H9 (cell line): Measurements from ENCODE around the gene IQSEC1. TPM values are rescaled to one million over a fixed set of nuclear protein-coding genes. Genes with fewer than 3 reads are reported as not detected.

ENCODE experiments used
- DNase-seq: peaks from one replicate; pipeline ENCODE4 v3.0.0-alpha.2; 2017
- H2AFZ ChIP-seq: one replicate; pipeline ENCODE4 v1.6.1; 2013; ENCODE audit warnings: mild to moderate bottlenecking, low read length, control low read depth, moderate library complexity
- H2AK5ac ChIP-seq: 2 replicates; pipeline ENCODE4 v1.6.1; 2013; ENCODE audit warnings: low read length, control low read depth, mixed read lengths; ENCODE audit not compliant: insufficient read length
- H2BK120ac ChIP-seq: one replicate; pipeline ENCODE4 v1.6.1; 2013; ENCODE audit warnings: low read depth, mild to moderate bottlenecking, low read length, control low read depth, inconsistent platforms; ENCODE audit not compliant: poor library complexity, severe bottlenecking
- H2BK12ac ChIP-seq: 2 replicates; pipeline ENCODE4 v1.6.1; 2013; ENCODE audit warnings: low read length, control low read depth, mixed read lengths, low read depth; ENCODE audit not compliant: insufficient read length
- H2BK15ac ChIP-seq: 2 replicates; pipeline ENCODE4 v1.6.1; 2013; ENCODE audit warnings: low read depth, low read length, control low read depth
- H2BK20ac ChIP-seq: one replicate; pipeline ENCODE4 v1.6.1; 2013; ENCODE audit warnings: low read depth, mild to moderate bottlenecking, low read length, control low read depth, inconsistent platforms; ENCODE audit not compliant: poor library complexity, severe bottlenecking
- H2BK5ac ChIP-seq: 2 replicates; pipeline ENCODE4 v1.6.1; 2013; ENCODE audit warnings: low read length, control low read depth, mixed read lengths; ENCODE audit not compliant: insufficient read length
- H3K14ac ChIP-seq: 2 replicates; pipeline ENCODE4 v1.6.1; 2013; ENCODE audit warnings: low read length, control low read depth; ENCODE audit not compliant: insufficient read depth
- H3K18ac ChIP-seq: 2 replicates; pipeline ENCODE4 v1.6.1; 2013; ENCODE audit warnings: low read depth, mild to moderate bottlenecking, mixed read lengths, low read length, control low read depth; ENCODE audit not compliant: insufficient read length
- H3K23ac ChIP-seq: 2 replicates; pipeline ENCODE4 v1.6.1; 2013; ENCODE audit warnings: low read length, control low read depth, mixed read lengths, low read depth; ENCODE audit not compliant: insufficient read length
- H3K23me2 ChIP-seq: 2 replicates; pipeline ENCODE4 v1.6.1; 2013; ENCODE audit warnings: low read depth, mild to moderate bottlenecking, mixed read lengths, low read length, control low read depth; ENCODE audit not compliant: insufficient read length, poor library complexity, severe bottlenecking
- H3K27ac ChIP-seq: 2 replicates; pipeline ENCODE4 v1.5.1; 2013; ENCODE audit warnings: low read length, control low read depth, mixed read lengths, low read depth; ENCODE audit not compliant: insufficient read length
- H3K27me3 ChIP-seq: 2 replicates; pipeline ENCODE4 v1.6.1; 2013; ENCODE audit warnings: low read length, control low read depth, inconsistent platforms; ENCODE audit not compliant: insufficient read depth
- H3K4ac ChIP-seq: 2 replicates; pipeline ENCODE4 v1.6.1; 2013; ENCODE audit warnings: low read depth, mild to moderate bottlenecking, control low read depth, inconsistent platforms, low read length, moderate library complexity
- H3K4me1 ChIP-seq: 2 replicates; pipeline ENCODE4 v1.6.1; 2013; ENCODE audit warnings: low read length, control low read depth, inconsistent platforms; ENCODE audit not compliant: insufficient read depth
- H3K4me2 ChIP-seq: 2 replicates; pipeline ENCODE4 v1.6.1; 2013; ENCODE audit warnings: low read length, control low read depth, mixed read lengths; ENCODE audit not compliant: insufficient read length, insufficient read depth
- H3K56ac ChIP-seq: 2 replicates; pipeline ENCODE4 v1.6.1; 2013; ENCODE audit warnings: low read depth, mild to moderate bottlenecking, mixed read lengths, low read length, control low read depth; ENCODE audit not compliant: insufficient read length
- H3K79me1 ChIP-seq: 2 replicates; pipeline ENCODE4 v1.6.1; 2013; ENCODE audit warnings: low read depth, mild to moderate bottlenecking, moderate library complexity, low read length, control low read depth, inconsistent platforms; ENCODE audit not compliant: insufficient read depth, poor library complexity, severe bottlenecking
- H3K79me2 ChIP-seq: 2 replicates; pipeline ENCODE4 v1.6.1; 2013; ENCODE audit warnings: low read length, control low read depth, inconsistent platforms; ENCODE audit not compliant: insufficient read depth
- H3K9ac ChIP-seq: 2 replicates; pipeline ENCODE4 v1.6.1; 2013; ENCODE audit warnings: low read length, control low read depth, mixed read lengths; ENCODE audit not compliant: insufficient read length; ENCODE audit errors: extremely low read depth
- H3K9me3 ChIP-seq: one replicate; pipeline ENCODE4 v1.6.1; 2013; ENCODE audit warnings: low read depth, low read length, inconsistent platforms; ENCODE audit not compliant: control insufficient read depth
- H3T11ph ChIP-seq: one replicate; pipeline ENCODE4 v1.6.1; 2013; ENCODE audit warnings: mild to moderate bottlenecking, low read length, control low read depth, inconsistent platforms
- H4K20me1 ChIP-seq: one replicate; pipeline ENCODE4 v1.6.1; 2013; ENCODE audit not compliant: control insufficient read depth, insufficient read length, insufficient read depth
- H4K5ac ChIP-seq: 2 replicates; pipeline ENCODE4 v1.6.1; 2013; ENCODE audit warnings: low read depth, mild to moderate bottlenecking, mixed read lengths, low read length, control low read depth; ENCODE audit not compliant: insufficient read length
- H4K8ac ChIP-seq: replicated peaks from 2 replicates; pipeline ENCODE4 v1.6.1; 2013; ENCODE audit warnings: low read length, control low read depth, mixed read lengths, low read depth; ENCODE audit not compliant: insufficient read length
- H4K91ac ChIP-seq: 2 replicates; pipeline ENCODE4 v1.6.1; 2013; ENCODE audit warnings: low read depth, mild to moderate bottlenecking, moderate library complexity, mixed read lengths, low read length, control low read depth; ENCODE audit not compliant: insufficient read length
- H3K27ac Mint-ChIP-seq, 3 experiments: 2 replicates in 2 of 3; 3 replicates in 1 of 3; pipeline ENCODE4 v1.8.0; 2020 to 2021; ENCODE audit warnings: mixed read lengths in 3 of 3, mild to moderate bottlenecking in 1 of 3, moderate library complexity in 1 of 3
- H3K27me3 Mint-ChIP-seq: 2 replicates; pipeline ENCODE4 v1.8.0; 2021; ENCODE audit warnings: low read depth, mild to moderate bottlenecking, moderate library complexity, mixed read lengths
- H3K36me3 Mint-ChIP-seq, 3 experiments: 2 replicates in 2 of 3; 3 replicates in 1 of 3; pipeline ENCODE4 v1.8.0; 2020 to 2021; ENCODE audit warnings: low read depth in 3 of 3, mixed read lengths in 3 of 3; ENCODE audit not compliant: insufficient read depth in 1 of 3
- H3K4me1 Mint-ChIP-seq, 2 experiments: 2 replicates each; pipeline ENCODE4 v1.8.0; 2020; ENCODE audit warnings: mixed read lengths in 2 of 2
- H3K4me3 Mint-ChIP-seq, 2 experiments: 2 replicates in 1 of 2; 3 replicates in 1 of 2; pipeline ENCODE4 v1.8.0; 2020 to 2021; ENCODE audit warnings: mild to moderate bottlenecking in 2 of 2, mixed read lengths in 2 of 2, moderate library complexity in 1 of 2
- H3K9me3 Mint-ChIP-seq, 2 experiments: 2 replicates in 1 of 2; 3 replicates in 1 of 2; pipeline ENCODE4 v1.8.0; 2020; ENCODE audit warnings: mild to moderate bottlenecking in 2 of 2, mixed read lengths in 2 of 2, moderate library complexity in 1 of 2
- CTCF ChIP-seq: fragments of 200-600 bp; sonication (generic); conservative IDR thresholded peaks from 3 replicates; pipeline ENCODE4 v1.8.0; 2021; ENCODE audit warnings: antibody characterized with exemption, mild to moderate bottlenecking
- WGBS: extraction: QIAGEN DNeasy Blood & Tissue Kit; methylation state at CpG from one replicate; pipeline ENCODE4 v1.1.7; 2013; ENCODE audit warnings: missing lambda C conversion rate, low lambda C conversion rate, mixed read lengths; ENCODE audit not compliant: insufficient read length; ENCODE audit errors: extremely low coverage; 5-methylcytosine and 5-hydroxymethylcytosine counted together
- total RNA-seq: library from RNA; stranded (reverse); gene quantifications from 2 replicates; pipeline ENCODE4 v1.2.1, GENCODE V29; 2021

The IQSEC1 gene
- total RNA-seq, 1 experiment from 2014 or later: 19.1 TPM

DNA sequence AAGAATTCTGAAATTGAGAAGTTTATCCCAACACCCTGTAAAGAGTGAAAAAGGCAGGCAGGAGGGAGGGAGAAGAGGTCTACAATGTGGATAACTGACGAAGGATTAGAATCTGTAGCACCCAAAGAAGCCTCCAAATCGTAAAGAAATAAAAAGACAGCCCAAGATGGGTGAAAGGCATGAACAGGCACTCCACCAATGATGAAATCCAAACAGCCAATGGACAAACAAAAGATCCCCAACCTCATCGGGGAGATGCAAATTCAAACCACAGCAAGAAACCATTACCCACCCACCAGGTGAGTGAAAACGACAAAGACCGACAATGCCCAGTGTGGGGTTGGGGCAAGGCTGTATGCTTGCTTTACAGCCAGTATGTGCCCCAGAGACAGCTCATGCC, 85.6 kb downstream of the IQSEC1 start:
- H4K20me1 ChIP-seq: no peaks in the 10 kb centered on the region
- H3K4me3 Mint-ChIP-seq: no peak overlapping the region
- peaks cover 4 to 8% (median 4%) of the 10 kb centered on the region in 3 experiments; a peak in 6 of 7 replicates for H3K36me3 Mint-ChIP-seq

More for the DNA sequence above, 85.6 kb downstream of the IQSEC1 start:
- Histone ChIP-seq H2BK5ac (no peak overlapping the region), H2BK20ac (no peak overlapping the region), H4K8ac (no peak overlapping the region), H3K27ac (no peak overlapping the region), H2BK15ac (no peak overlapping the region), H4K91ac (no peak overlapping the region), H3K4me2 (no peak overlapping the region), H2AFZ (no peak overlapping the region), H3K4me1 (no peaks in the 10 kb centered on the region), H2BK12ac (no peak overlapping the region), H3K56ac (no peak overlapping the region), H4K5ac (no peak overlapping the region), H3K9ac (no peak overlapping the region), H3K9me3 (no peaks in the 10 kb centered on the region), H3K23me2 (no peaks in the 10 kb centered on the region), H3K27me3 (no peaks in the 10 kb centered on the region; the same call in 1 of the 2 replicates), H3K4ac (no peak overlapping the region), H3K14ac (no peak overlapping the region), H3K79me1 (no peaks in the 10 kb centered on the region), H3K23ac (no peak overlapping the region), H3K79me2 (no peaks in the 10 kb centered on the region), H3K18ac (no peak overlapping the region), H3T11ph (no peak overlapping the region), H2AK5ac (no peak overlapping the region), H2BK120ac (no peak overlapping the region)
- H3K27ac Mint-ChIP-seq: no peak overlapping the region
- no peak for TF ChIP-seq CTCF
- no peak for DNase-seq
- peaks cover 21 to 28% of the 10 kb centered on the region in 2 experiments for H3K4me1 Mint-ChIP-seq
- peaks cover 32% of the 10 kb centered on the region for H3K27me3 Mint-ChIP-seq
- WGBS: no CpG with 5 or more reads among the region's 5 CpGs
- peaks cover 6 to 8% of the 10 kb centered on the region in 2 experiments; a peak in 3 of 5 replicates for H3K9me3 Mint-ChIP-seq
